Fibroblast of gingiva (primary cell): ENCODE data around the gene BCAS2.
"Not testable (repeated sequence)": the region's sequence is repeated elsewhere in the genome, so short reads cannot be mapped to it uniquely, and the experiment has no call there.

Source experiments
- DNase-seq: peaks from one replicate; pipeline ENCODE4 v3.0.0-alpha.2; 2011; ENCODE audit warnings: low read depth

BCAS2 gene

DNA sequence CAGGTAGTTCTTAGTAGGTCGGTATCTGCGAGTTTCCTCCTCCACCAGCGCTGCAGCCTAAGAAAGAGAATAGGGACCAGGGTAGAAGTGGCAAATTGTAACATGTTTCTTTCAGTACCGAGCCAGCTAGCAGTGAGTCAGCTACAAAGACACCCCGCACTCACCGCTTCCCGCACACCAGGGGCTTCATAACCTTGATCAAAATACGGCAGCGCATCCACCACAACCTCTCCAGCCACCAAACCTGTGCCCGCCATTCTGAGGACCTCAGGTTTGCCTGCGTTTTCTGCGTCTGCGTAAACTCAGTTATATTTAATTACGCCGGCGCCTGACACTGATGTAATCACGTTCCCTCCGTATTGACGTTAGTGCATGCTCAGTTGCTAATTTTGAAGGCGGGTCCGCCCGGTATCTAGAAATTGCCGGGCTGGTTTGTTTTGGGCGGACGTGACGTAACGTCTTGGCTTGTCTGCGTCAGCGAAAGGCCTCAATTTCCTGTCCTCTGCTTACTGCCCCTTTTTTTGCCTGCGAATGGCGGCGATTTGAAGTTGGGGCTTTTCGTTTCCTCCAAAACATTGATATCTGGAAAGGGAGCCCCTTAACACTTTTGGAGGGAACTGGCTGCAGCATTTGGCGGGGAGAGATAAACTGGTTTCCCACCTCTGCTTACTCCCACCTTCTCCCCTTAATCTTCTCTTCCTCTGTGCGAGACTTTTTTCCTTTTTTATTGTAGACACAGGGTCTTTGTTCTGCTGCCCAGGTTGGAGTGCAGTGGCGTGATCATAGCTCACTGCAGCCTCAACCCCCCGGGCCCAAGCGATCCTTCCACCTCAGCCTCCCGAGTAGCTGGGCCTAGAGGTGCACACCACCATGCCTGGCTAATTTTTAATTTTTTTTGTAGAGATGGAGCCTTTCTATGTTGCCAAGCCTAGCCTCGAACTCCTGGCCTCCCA lies at the start of gene BCAS2:
Gene BCAS2 (minus strand): TSS at position 281 of the 953 bp plus-strand sequence. CDS start 24 bp downstream, at position 257.
- peak; percentile 98 for DNase-seq

DNA sequence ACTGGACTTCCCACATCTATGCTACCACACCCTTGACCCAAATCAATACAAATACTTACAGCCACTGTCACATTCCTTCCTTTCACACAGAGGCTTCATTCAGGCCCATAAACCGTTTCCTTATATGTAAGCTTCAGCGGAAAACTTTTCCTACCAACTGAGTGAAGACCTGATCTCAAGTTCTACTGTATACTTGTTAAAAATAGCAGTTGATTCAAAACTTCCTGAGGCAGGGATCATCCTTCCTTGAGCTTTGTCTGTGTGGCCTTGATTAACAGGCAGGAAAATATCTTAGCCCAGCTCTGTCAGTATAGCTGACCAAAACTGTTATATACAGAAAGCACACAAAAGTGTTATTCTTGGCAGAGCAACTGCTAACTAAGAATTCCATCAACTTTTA lies 45.7 kb upstream of the BCAS2 start:
- DNase-seq: no peak

DNA sequence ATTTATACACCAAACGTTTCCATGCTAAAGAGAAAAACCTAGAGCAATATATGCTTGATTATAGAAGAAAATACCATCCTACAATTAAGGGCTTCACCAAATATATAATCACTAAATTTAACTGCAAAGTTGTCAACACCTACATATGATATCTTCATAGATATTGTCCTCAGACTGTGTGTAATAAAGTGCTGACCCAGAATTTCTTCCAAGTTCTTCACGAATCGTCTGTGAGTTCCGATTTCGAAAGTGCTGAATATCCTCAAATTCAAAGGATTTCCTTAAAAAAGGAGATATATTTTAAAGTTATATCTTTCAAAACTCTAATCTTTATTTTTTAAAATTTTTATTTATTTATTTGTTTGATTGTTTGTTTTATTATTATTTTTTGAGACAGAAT lies 41.9 kb upstream of the BCAS2 start:
- DNase-seq: no peak

DNA sequence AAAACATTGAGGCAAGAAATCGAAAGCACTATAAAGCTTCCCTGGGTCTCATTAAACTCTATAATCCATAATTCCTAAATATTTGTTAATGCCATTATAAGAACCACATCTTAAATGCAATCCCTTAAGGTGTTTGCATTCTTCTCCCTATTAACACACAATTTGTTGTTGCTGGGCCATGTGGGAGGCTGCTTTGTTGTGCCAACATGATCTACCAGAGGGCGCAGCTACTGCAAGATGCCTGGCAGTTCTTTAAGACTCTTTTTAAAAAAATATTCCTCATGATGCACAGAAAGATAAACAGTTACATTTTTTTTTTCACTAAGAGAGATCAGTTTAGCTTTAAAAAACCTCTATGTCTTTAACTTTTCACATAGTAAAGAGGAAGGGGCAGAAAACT lies 39.0 kb upstream of the BCAS2 start:
- DNase-seq: no peak

DNA sequence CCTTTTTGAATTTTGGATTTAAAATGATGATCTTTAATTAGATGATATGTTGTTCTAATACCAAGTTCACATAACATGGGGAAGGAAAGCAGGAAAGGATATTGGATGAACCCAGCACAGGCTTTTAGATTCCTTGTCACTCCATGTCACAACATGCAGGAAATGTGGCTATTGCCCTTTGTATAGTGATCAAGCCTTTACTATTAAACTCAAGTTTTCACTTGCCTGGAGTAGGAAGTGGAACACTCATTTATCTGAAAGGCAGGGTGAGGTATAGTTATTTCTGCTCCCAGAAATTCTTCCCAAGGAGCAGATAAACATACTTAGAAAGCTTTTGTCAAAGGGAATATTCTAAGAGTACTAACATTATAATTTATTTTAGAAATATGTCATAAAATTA lies 37.2 kb upstream of the BCAS2 start:
- no peak for DNase-seq

DNA sequence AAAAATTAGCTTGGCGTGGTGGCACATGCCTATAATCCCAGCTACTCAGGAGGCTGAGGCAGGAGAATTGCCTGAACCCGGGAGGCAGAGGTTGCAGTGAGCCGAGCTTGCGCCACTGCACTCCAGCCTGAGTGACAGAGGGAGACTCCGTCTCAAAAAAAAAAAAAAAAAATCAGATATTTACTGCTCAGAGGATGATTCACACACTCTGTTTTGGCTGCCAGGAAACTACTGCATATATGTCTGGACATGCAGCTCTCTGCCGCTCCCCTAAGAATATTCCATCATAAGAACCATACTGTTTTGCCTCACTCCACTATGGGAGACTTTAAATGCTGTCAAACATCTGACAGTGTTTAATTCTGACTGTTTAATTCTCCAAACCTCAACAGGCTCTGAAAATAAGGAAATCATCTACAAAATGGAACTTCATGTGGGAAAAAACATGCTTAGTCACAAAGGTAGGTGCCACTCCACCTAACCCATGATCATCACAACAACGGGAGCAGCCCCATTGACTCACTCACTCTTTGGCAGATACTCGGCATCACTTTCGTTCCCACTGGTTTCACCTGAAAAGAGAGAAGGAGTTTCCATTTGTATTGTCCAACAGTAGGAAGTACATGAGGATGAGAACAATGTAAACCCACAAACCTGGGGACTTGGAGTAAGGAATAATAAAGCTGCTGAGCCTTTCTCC lies 29.3 kb upstream of the BCAS2 start:
- no peak for DNase-seq

DNA sequence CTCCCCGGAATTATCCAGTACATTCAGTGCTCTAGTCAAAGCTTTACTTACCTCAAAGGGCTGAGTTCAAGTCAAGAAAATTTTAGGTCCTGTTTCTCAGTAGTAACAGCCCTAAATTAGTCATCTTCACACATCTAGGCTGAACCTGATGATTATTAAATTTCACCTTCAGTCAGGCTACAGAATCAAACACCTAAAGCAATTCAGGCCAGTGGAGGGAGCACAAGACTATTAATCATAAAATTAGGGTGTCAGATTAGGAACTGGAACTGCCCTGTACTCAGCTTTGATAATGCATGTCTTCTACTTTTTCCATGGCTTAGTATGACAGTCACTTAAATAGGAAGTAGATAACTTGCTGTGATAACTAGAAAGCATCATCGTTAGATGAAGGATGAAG lies 28.4 kb upstream of the BCAS2 start:
- no peak for DNase-seq

DNA sequence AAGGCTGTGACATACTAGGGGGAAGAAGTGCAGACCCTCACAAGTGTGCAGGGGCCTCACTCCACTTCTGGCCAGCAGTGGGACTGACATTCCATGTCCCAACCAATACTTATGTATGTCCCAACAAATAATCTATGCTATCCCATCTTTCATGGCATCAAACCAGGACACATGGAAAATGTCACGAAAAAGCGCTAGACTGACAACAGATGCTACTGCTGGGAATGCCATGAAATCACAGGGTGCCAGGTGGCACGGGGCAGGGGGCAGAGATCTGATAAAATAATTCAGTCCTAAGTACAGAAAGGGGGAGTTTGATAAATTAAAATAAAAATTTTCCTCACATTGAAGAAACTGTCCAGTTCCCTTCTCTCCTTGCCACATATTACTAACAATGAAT lies 27.6 kb upstream of the BCAS2 start:
- no peak for DNase-seq

DNA sequence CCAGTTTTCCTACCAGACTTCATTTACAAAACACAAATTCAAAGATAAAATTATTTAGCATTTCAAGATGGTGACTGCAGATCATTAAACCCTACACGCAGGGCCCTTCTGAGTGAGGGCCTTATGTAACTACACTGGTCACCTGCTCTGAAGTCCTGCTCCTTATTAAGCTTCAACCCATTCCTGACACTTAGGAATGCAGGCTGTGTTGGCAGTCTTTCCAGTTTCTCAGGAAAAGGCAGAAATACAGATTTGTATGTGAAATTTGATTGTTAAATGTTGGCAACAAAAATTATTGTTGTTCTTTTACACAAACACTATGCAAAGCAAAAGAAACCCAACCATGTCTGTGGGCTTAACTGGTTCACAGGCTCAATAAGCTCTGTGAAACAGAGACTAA lies 25.8 kb upstream of the BCAS2 start:
- no peak for DNase-seq

DNA sequence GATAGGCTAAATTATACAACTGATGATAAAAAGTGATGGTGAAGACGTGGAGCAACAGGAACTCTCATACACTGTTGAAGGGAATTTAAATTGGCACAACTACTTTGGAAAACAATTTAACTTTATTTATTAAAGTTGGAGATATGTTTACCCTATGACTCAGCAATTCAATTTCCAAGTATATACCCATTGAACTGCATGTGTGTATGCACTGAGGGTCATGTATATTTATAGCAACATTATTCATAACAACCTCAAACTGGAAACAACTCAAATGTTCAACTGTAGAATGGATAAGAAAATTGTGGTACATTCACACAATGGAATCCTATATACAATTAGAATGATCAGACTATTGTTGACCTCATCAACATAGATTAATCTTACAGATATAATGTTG lies 16.5 kb upstream of the BCAS2 start:
- peak; percentile 6 for DNase-seq

DNA sequence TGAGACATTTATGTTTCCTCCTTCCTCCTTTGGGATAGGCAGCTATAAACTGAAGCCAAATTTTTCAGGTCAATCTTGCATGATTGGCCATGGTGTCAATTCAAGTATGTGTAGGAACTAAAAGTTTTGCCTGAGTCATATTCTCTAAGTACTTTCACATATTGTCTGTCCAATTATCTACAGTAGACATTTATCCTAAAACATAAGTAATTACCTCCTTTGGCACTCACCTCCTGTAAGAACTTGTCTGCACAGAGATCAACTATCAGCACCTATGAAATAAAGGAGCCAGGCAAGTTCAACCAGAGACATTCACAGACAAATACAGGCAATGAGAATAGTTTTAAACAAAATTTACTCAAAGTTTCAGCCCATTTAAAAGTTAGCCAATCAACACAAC lies 14.2 kb upstream of the BCAS2 start:
- no peak for DNase-seq

DNA sequence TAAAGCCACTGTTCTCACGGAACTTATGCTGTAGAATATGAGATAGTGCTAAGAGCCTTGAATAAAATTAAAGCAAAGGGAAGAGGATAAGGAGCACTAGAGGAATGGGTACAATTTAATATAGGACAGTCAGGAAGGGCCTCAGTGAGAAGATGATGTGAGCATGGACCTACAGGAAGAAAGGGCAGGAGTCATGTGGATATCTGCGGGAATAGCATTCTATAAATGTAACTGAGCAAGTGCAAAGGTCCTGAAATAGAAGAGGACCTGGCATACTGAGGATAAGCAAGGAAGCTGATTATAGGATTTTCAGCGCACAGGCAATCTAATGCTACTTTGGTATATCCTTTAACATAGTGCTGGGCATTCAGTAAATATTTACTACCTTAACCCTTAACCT lies 12.6 kb upstream of the BCAS2 start:
- no peak for DNase-seq

DNA sequence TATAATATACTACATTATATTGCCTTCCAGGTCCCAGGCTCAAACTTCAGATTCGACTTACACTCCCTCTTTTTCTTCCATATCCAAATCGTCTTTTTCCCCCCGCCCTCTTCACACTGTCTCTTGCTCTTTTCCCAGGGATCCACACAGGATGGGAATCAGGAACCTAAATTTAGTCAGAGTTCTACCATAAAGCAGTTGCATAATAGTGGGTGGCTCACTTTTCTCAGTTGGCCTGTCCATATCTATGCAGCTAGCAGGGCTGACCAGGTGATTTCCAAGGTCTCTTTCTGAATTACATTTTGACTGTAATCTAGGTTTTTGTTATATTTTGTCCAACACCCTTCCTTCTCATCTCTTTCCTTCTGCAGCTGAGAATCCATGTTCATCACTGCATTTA lies 7.7 kb upstream of the BCAS2 start:
- no peak for DNase-seq

DNA sequence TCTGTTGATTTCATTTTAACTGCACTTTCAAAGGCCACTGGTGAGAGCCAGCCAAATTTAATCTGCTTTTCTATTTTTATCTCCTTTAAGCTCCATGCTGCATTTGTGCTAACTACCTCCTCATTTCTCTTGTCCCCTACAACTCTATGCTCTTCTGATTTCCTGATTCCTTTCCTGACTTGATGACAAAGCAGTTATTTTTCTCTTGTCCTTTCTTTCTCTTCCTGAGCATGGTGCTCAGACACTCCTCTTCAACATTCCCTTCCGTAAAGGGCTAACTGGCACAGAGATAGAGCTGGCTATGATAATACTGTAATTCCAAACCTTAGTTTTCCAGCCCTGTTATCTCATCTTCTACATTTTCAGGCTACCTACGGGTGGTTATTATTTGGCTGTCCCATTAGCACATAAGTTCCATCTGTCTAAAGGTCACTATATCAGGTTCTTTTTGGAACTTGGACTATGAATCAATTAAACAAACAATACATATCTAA lies 6.8 kb upstream of the BCAS2 start:
- no peak for DNase-seq

DNA sequence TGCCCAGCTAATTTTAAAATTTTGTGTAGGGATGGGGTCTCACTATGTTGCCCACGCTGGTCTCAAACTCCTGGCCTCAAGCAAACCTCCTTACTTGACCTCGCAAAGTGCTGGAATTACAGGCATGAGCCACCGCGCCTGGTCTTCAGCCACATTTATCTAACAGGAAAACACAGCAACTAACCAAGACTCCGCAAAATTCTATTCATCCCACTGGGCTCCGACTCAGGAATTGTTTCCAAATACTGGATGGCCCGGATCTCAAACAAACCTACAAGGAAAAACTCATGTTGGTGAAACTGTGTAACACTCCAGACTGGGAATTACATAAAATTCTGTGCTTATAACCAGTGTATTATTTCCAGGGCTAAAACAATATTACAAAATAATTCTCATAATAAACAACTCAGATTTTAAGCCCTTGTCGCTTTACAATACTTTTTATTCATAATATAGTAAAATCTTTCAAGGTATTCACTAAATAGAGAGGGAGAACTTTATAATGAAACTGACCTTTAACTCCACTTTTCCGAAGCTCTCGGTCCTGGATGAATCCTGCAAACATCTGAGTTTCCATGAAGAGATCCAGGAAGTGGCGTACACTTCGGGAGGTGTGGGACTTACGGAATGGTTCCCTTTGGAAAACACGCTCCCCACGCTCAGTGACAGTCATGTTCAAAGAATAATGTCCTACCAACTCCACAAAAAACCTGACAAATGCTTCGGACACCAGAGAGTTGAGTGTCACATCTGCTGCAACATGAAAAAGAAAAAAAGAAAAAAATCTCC lies 6.0 kb upstream of the BCAS2 start:
- DNase-seq: no peak

DNA sequence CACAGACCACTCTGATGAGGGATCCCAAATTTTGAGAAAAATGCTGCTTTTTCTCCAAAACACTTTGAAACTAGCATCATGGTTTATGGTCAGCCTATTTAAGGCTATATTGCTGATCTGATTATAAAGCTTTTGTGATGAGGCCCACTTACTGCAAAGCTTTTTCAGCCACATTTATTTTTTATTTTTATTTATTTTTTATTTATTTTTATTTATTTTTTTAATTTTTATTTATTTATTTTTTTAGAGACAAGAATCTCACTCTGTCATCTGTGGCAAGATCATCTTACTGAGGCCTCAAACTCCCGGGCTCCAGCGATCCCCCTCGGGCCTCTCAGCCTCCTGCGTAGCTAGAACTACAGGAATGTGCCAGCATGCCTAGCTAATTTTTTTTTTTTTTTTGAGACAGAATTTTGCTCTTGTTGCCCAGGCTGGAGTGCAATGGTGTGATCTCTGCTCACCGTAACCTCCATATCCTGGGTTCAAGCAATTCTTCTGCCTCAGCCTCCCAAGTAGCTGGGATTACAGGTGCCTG lies 5.2 kb upstream of the BCAS2 start:
- no peak for DNase-seq

DNA sequence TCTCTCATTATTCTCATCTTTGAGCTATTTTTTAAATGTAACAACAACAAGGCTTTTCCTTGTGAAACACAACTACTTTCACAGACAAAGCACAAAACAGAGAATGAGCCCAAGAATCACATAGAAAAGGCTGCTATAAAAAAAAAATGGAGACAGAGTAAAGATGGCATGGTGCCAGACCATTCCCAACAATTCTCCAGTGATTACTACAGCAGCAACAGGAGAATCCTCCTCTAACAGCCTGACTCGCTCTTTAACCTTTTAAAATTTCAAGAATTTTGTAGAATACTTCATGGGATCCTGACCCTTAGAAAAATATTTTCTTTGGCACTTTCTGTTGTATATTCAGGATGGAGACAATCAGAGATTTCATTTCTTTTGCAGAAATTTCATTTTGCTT lies 3.8 kb upstream of the BCAS2 start:
- DNase-seq: no peak

DNA sequence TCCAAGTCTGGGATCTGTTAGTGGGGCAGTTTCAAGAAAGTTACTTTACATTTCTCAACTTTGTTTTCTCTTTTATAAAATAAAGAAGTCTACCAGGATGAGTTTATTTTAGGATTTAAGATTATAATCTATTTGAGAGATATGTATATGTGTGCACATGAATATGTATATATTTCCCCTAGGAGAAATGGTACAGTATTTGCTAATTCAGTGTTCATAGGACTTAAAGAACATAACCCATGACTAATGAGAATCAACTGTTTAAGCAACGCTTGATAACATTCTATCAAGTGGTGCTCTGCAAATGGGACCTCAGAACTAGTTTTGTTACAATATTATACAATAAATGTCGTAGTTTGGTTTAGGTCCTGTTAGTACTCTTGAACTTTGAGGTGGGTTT lies 7.0 kb downstream of the BCAS2 start:
- DNase-seq: no peak

DNA sequence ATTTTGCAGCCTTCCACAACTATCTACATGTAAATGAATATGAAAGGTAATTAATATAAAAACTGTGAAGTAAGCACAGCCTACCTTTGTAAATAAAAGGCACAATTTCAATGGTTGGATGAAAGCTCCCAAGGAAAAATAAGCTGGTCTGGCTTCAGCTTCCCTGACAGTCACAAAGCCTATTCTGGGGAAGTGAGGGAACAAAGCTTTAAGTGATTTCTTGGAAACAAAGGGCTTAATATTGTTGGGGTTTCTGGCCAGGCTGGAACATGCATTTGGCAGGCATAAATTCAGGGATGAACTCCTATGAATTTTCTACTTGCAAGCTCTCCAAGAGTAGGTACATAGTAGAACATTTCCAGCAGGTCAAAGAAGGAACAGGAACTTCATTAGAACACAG lies 17.3 kb downstream of the BCAS2 start:
- no peak for DNase-seq

DNA sequence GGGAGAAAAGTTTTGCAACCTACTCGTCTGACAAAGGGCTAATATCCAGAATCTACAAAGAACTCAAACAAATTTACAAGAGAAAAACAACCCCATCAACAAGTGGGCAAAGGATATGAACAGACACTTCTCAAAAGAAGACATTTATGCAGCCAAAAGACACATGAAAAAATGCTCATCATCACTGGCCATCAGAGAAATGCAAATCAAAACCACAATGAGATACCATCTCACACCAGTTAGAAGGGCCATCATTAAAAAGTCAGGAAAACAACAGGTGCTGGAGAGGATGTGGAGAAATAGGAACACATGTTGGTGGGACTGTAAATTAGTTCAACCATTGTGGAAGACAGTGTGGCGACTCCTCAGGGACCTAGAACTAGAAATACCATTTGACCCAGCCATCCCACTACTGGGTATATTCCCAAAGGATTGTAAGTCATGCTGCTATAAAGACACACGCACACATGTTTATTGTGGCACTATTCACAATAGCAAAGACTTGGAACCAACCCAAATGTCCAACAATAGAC lies 18.4 kb downstream of the BCAS2 start:
- not testable (repeated sequence) for DNase-seq

DNA sequence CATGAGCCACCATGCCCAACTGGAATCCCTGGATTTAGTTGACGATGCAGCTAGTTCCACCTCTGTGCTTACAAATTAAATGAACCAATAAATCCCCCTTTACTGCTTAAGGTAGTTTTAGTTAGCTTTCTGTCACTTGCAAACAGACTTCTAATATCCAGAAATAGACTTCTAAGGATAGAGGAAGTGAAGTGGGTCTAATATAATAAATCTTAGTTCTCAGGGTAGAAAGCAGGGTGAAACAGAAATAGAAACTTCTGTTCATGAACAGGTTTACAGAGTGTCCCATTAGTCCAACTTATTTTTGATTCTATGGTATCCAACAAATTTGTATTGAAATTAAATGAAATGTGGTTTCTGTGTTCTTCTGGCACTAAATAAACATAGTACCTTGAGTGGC lies 20.1 kb downstream of the BCAS2 start:
- no peak for DNase-seq

DNA sequence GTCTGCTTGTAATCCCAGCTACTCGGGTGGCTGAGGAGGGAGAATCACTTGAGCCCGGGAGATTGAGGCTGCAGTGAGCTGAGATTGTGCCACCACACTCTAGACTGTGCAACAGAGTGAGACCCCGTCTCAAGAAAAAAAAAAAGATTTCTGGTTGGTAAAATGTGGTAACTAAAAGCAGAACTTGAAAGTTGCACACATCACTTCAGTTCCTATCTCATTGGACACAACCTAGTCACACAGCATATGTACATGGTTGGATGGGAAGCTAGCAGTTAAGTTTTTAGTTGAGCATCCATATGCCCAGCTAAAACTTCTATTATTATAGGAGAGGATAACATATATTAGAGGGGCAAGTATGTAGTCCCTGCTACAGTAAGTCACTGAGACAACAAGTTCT lies 22.1 kb downstream of the BCAS2 start:
- DNase-seq: no peak
